HG03066 (cell line): Measurements from ENCODE around the gene MICU2.

Experiments used
- ATAC-seq: cut with Tn5 transposase; IDR thresholded peaks from one replicate; pipeline ENCODE4 v1.9.1; 2021; ENCODE audit warnings: low read depth; ENCODE audit not compliant: unreplicated experiment

Gene MICU2, protein sequence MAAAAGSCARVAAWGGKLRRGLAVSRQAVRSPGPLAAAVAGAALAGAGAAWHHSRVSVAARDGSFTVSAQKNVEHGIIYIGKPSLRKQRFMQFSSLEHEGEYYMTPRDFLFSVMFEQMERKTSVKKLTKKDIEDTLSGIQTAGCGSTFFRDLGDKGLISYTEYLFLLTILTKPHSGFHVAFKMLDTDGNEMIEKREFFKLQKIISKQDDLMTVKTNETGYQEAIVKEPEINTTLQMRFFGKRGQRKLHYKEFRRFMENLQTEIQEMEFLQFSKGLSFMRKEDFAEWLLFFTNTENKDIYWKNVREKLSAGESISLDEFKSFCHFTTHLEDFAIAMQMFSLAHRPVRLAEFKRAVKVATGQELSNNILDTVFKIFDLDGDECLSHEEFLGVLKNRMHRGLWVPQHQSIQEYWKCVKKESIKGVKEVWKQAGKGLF

DNA sequence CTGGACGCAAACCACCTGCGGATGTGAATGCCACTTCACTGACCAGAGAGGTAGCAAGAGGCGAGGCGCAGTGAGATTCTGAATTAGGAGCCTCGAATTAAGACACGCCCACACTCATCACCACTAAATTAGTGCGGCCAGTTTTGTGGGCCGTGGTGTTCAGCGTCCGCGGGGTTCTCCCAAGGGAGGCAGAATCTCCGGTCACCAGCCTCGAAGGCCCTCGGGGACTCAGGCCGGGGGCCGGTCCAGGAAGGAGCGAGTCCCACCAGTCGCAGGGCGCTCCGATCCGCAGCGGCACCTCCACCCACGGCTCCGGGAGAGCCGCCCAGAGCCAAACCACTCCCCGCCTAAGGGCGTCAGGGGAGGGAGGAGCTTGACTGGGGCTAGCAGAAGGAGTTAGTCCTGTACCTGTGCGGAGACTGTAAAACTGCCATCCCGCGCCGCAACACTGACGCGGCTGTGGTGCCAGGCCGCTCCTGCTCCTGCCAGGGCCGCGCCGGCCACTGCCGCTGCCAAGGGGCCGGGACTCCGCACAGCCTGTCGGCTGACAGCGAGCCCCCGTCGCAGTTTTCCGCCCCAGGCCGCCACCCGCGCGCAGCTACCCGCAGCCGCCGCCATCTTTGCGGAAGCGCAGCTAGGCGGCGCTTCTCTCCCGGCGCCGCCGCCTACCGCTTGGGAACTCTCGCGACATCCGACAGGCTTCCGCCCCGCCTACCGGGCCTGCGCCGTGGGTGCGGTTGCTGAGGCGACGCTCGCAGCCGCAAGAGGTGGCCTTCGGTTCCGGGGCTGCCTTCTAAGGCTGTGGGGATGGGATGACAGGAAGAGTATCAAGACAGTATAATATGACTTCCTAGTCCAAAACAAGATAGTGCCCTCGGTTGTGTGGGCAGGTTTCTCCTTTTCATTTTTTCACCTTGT, at the start of gene MICU2:
Gene MICU2, minus strand, starts transcription at position 640 of the 918 bp plus-strand sequence. Its CDS starts 22 bp downstream, at position 618.
- peak; percentile 93 for ATAC-seq

DNA sequence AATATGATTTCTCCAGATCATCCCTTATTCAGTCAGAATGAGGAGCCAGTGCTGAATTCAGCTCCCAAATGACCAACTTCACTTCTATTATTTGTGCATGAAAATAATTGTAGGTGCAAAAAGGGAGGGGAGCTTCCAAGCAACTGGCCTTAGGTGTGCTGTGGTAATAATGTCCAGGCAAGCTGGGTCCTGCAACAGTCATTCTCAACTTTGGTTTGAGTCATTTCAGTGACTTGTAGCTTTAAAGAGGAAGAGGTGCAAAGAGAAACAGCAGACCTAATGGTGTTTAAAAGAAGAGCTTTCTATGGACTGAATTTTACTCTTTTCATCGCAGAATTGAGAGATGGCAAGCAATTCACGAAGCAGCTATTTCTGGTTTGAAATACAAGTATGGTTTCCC, 37.7 kb upstream of the MICU2 start:
- ATAC-seq: no peak

DNA sequence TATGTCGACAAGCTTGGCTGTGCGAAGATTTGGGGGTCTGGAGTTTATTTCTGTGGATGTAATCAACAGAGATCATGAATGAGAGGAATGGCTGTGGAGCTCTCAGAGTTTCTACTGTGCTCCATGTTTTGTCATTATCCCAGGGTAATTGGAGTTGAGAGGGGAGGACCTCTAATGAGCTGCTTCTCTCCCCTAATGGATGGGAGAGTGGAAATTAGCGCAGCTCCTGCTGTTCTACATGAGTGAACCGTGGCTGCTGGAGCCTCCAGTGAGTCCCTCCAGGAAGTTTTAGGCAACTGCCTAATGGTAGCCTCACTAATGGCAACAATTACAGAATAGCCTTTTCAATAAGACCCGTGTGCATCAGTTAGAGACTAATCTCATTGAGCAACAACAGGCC, 35.6 kb upstream of the MICU2 start:
- ATAC-seq: no peak

DNA sequence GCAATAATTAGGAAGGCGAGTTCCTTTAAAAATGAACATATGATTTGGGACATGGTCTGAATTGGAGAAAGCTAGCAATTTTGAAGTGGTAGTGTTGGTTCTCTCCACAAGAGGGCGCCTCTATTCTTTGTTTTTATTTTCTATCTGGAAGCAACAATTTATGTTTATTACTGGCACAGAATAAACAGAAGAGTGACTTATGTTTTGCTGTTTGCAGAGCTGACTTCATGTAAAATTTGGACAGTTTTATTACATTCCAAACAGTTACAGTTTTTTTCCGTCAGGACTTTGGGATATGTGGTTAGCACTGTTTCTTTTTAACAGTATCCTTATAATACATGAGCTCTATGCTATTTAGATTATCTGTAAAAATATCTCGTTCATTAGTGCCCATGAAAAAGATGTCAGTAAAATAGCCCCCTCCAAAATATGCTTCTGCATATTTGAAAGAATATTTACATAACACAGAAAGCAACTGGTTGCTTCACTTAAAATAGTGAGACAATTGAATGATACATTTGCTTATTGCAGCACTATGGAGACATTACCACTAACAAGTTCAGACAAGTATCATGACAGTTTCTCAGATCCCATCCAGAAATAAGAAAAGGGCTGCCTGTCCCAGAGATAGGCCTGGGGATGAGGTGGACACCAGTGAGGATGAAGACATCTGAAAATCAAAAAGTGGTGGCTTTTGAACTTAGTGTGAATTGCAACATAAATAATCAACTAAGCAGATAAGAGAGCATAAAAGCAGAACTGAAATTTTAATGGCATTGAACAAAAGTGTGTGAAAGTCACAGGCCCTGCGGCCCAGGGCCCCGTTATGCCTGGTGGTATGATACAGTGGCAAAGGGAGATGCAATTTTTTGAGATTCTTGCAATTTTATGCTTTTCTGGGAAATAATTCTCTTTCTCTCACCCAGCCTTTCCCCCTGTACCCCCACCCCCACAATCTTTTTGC, 34.6 kb upstream of the MICU2 start:
- ATAC-seq: no peak

DNA sequence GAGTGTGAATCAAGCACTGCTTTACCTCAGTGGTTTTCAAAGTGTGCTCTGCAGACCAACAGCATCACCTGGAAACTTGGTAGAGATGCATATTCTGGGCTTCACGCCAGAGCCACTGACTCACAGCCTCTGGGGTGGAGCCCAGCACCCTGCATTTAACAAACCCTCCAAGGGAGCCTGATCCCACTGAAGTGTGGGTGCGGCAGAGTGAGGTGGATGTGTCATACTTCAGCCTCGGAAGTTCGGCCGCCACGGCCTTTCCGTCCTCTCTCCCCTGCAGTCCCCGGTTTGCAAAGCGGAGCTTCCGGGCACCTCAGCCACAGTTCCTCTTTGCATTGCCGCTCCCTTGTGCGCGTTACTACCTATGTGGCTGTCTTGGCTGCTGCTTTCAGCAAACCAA, 33.3 kb upstream of the MICU2 start:
- no peak for ATAC-seq

DNA sequence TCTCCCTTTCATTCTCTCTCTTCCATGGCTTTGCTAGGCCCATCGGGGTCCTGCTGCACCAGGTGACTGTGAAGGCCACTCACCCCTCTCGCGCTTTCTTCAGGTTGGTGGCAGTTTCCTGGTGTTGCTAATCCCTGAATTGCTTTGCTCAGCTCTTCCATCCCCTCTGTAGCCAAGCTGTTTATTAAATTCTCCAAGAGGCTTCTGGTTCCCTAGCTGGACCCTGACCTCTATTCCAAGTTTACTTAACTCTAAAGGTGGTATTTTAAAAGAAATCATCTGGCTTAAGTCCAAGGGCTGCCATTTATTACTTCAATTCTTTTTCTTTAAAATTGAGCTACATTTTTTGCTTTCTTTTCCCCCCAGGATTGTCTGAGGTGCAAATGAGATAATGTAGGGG, 32.7 kb upstream of the MICU2 start:
- ATAC-seq: no peak

DNA sequence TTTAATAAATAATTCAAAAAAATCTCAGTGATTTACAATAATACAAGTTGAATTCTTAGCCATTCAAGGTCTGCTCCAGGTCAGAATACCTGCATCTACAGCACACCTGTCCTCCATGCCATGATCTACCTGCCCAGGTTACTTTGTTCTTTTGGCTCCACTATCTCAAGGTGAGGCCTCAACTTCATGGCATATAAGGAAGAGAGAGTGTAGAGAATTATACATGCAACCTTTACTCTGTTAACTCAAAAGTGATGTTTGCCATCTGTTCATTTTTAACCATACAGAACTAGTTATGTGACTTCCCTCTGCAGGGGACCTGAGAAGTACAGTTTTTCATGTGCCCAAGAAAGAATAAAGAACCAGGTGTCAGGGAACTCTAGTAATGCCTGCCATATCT, 28.2 kb upstream of the MICU2 start:
- no peak for ATAC-seq

DNA sequence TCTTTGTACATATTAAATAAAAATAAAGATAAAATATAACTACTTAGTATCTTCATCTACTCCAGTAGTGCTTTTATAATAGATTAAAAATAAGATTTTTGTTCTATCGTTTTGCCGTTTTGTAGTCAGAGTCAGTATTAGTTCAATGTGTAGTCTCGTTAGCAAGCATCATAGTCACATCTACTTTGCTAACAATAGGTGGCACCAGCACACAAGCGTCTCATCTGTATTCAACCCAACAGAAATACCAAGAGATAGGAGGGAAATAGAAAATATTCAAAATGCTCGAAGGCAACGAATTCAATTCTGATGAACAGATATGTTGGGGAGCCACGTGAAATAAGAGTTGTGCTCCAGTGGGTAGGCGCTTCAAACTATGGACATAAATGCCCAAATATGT, 21.4 kb upstream of the MICU2 start:
- ATAC-seq: no peak

DNA sequence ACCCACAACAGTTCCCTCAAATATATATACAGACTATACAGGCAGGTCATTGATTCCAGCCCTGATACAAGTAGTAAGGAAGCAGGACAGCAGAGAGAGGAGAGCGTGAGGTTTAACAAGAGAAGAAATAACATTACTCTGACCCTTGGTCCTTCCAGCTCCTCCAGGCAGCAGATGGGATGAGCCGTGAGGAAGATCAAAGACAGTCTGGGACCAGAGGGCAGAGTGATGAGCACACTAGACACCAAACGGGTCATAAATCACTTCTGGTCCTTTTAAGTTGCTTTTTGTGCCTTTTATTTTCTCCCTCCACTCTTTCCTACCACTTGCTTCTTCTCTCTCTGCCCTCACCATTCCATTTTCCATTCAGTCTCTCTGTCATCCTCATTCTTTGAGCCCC, 16.9 kb upstream of the MICU2 start:
- ATAC-seq: no peak

DNA sequence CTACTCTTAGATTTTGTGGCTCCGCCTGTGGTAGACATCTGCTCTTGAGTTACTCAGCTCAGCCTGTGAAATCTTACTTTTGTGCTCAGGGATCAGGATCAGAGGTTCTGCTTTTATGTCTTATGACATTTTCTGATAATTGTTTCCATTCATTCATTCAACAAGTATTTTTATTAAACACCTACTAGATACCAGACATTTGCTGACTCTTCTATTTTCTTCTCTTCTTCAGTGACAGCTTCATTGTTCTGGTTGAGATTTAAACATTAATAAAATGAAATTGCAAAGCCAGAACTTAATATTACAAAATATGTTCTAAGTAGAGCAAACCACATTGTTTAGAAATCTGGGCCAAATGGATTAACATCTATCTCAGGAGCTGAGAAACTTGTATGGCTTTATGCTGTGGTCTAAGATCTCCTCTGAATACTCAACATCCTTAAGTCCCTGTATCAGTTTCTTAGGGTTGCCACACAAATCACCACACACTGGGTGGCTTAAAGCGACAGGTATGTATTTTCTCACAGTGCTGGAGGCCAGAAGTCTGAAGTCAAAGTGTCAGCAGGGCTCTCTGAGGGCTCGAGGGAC, 15.8 kb upstream of the MICU2 start:
- ATAC-seq: no peak

DNA sequence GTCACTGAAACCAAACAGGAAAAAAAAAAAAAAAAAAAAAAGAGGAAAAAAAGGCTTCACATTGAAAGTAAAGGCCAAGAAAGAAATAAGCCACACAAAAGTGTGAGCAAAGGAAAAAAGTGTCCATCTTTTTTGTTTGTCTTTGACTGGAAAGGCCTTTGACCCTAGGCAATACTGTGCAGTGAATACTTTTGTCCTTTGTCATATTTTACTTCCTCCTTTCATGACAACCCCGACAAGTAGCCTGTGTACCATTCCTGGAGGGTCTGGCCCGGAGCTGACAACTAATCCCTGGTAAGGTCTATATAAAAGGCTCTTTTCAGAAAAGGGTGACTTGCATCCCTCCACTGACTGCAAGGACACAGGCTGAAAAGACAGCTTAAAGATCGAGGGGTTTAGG, 12.9 kb upstream of the MICU2 start:
- no peak for ATAC-seq

DNA sequence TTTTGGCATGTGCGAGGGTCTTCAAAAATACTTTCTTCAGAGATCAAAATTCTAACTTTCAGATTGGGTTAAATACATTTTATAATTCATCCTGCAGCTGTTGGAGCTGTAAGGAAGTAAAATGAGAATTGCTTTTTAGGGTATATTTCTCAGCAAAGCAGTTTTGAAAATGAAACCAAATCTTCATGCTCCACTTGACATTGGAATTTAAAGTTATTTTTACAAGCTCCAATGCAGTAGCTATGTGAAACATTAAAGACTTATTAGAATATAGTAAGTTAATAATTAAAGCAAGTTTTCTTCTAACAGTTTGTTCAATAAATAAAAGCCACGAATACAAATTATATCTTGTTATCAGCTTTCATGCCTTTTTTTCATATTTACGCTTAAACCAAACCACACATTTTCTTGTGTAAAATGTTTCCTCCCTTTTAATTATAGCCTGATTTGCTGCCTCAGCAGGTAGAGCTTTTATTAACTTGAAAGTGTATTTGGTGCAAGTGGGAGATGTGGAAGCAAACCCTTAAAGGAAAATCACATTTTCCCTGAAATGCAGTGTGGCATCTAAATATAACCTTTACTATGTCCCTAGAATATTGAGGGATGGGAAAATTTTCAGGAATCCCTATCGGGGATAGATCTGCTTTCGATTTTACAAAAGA, 12.4 kb upstream of the MICU2 start:
- no peak for ATAC-seq

DNA sequence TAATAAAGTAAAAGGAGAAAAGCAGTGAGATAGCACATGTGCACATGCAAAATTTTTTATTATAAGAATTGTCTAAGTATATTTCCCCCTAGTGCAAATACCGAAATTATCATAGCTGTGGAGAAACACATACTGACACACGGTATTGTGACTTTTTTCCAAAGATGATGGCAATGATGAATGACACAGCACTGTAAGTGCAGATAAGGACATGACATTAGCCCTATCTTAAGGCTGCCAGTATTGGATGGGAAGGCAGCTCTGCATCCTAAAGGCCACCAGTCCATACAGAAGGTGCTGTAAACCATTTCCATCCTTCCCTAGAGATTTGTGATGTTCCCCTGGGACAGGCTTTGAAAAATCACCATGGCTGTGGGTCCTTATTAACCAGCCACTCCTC, 11.5 kb upstream of the MICU2 start:
- ATAC-seq: no peak

DNA sequence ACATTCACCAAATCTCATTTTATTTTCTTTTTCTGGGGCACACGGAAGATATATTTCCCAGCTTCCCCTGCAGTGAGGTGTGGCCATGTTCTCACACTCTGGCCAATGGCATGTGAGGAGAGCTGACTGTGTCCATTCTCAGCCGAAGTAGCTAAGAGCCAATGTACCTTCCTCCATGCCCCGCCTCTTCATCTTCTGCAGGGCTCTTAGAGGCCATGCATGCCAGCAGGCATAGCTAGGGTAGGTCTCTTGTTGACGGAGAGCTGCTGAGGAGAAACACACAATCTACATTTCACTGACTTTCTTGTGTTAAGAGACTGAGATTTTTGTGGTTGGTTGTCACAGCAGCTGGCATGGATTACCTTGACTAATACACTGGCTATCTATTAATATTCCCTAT, 9.8 kb upstream of the MICU2 start:
- ATAC-seq: no peak

DNA sequence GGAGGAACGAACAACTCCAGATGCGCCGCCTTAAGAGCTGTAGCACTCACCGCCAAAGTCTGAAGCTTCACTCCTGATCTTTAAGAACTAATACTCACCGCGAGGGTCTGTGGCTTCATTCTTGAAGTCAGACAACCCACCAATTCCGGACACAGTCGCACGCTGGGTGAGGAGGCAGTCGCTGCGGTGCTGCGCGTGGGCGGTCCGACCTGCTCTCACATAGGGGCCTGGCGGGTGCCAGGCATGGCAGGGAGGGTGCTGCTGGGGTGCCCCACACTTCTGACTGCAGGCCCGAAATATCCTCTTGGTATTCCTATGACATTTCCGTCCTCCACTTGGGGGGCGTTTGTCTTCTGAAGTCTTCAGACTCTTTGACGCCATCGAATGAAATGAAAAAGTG, 7.4 kb upstream of the MICU2 start:
- no peak for ATAC-seq

DNA sequence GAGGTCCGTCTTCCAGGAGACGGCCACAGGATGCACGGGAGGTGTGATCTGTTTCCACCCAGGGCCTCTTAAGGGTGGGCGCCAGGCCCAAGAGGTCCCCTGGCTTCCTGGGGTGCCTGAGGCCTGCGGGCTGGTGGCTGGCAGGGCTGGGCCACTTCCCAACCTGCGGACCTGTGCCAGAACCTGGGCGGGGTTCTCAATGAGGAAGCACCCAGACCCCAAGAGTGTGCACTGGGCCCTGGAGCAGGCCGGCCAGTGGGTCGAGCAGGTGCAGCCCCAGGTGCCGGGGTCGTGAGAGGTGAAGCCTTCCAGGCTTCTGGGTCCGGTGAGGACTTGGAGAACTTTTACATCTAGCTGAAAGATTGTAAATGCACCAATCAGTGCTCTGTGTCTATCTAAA, 6.7 kb upstream of the MICU2 start:
- ATAC-seq: no peak

DNA sequence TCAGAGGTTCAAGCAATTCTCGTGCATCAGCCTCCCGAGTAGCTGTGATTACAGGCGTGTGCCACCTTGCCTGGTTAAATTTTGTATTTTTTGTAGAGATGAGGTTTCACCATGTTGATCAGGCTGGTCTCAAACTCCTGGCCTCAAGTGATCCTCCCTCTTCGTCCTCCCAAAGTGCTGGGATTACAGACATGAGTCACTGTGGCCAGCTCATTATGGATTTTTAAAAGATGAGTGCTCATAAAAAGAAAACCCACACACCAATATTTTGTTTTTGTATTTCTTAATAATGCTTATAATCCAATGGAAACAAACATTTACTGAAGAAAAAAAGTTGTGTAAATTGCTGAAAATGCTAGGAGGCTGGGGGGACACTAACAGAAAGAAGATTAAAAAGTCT, 5.0 kb upstream of the MICU2 start:
- no peak for ATAC-seq

DNA sequence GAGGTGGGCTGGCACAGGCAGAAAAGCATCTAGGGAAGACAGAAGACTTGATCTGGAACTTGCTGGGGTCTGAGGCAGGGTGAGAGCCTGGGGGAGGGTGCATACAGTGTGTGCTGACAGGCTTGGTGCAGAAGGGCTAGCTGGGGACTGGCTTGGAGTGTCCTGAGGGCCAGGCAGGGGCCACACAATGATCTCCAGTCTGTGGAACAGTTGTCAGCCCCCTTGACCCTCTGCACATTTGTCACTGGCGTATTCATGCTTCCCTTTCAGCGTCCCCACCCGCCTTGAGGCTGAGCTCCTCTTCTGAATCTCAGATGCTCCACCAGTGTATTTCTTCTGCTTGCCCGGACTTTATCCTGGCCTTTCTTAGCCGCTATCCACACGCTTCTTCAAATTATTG, 2.8 kb upstream of the MICU2 start:
- ATAC-seq: no peak

DNA sequence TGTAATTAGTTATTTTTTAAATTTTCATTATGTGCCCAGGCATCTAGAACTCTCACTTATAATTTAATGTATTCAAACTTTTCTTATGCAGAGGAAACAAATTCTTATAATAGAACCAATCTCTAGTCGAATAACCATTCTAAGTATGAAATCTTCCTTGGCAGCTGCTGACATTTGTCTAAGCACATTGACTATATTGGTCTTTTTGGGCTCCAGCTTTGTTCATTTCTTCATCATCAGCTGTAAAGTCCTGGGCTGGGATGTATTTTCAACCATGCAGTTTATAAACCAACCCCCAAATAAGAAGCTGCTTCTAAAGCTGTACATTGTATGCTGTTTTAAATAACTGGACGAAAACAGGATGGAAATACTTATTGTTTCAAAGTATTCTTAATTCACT, 2.3 kb upstream of the MICU2 start:
- no peak for ATAC-seq

DNA sequence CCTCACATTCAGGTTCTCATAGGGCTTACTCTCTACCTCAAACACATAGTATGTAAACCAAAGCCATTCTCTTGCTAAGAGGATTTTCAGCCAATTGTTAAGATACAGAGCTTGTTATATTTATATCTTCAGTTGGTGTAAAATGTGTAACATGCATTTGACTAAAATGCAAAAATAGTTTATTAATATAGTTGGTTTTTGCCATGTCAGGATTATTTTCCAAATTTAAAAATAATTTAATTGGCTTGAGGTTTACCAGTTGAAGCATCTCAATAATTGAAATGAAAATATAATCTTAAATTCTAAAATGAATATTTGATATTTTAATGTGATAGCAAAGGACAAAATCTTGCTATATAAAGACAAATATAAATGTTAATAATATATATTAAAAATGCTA, 7.2 kb downstream of the MICU2 start:
- ATAC-seq: no peak
